Smooth muscle cell (in vitro differentiated cells): Measurements from ENCODE around the gene CLPTM1L. TPM values are rescaled to one million over a fixed set of nuclear protein-coding genes. Genes with fewer than 3 reads are reported as not detected.

Experiments used
- DNase-seq: peaks from one replicate; lab custom pipeline; 2025; ENCODE audit not compliant: unreplicated experiment; lab: John Stamatoyannopoulos, UW
- H2AFZ ChIP-seq: fragments of 200-600 bp; sonication (generic); 2 replicates; pipeline ENCODE4 v1.6.0; 2016; ENCODE audit warnings: antibody characterized with exemption, low read depth, mild to moderate bottlenecking
- H3F3A ChIP-seq: fragments of 200-600 bp; sonication (generic); 2 replicates; pipeline ENCODE4 v1.6.0; 2017; ENCODE audit warnings: antibody characterized with exemption, low read depth
- H3K27ac ChIP-seq: fragments of 200-600 bp; sonication (generic); 2 replicates; pipeline ENCODE4 v1.5.1; 2016; ENCODE audit warnings: low read depth, mild to moderate bottlenecking
- H3K27me3 ChIP-seq: fragments of 200-600 bp; sonication (generic); 2 replicates; pipeline ENCODE4 v1.6.1; 2016; ENCODE audit warnings: low read depth, mild to moderate bottlenecking
- H3K36me3 ChIP-seq: fragments of 200-600 bp; sonication (generic); 2 replicates; pipeline ENCODE4 v1.5.1; 2016; ENCODE audit warnings: low read depth
- H3K4me1 ChIP-seq: fragments of 200-600 bp; sonication (generic); 2 replicates; pipeline ENCODE4 v1.5.1; 2016; ENCODE audit warnings: low read depth
- H3K4me2 ChIP-seq: fragments of 200-600 bp; sonication (generic); 2 replicates; pipeline ENCODE4 v1.6.0; 2016; ENCODE audit warnings: mild to moderate bottlenecking
- H3K4me3 ChIP-seq: fragments of 200-600 bp; sonication (generic); 2 replicates; pipeline ENCODE4 v1.5.1; 2016; ENCODE audit warnings: mild to moderate bottlenecking
- H3K79me2 ChIP-seq: fragments of 200-600 bp; sonication (generic); 2 replicates; pipeline ENCODE4 v1.6.0; 2016; ENCODE audit warnings: low read depth, mild to moderate bottlenecking
- H3K9ac ChIP-seq: fragments of 200-600 bp; sonication (generic); 2 replicates; pipeline ENCODE4 v1.6.0; 2016; ENCODE audit warnings: low read depth
- H3K9me3 ChIP-seq: fragments of 200-600 bp; sonication (generic); replicated peaks from 2 replicates; pipeline ENCODE4 v1.5.1; 2016; ENCODE audit warnings: low read depth
- H4K20me1 ChIP-seq: fragments of 200-600 bp; sonication (generic); 2 replicates; pipeline ENCODE4 v1.6.0; 2016; ENCODE audit warnings: low read depth
- WGBS: methylation state at CpG from one replicate; pipeline ENCODE4 v1.1.7; 2016; ENCODE audit warnings: low lambda C conversion rate; 5-methylcytosine and 5-hydroxymethylcytosine counted together
- polyA plus RNA-seq: library from polyadenylated mRNA; unstranded; fragments of >200 nt; fragmentation: Nextera tagmentation; extraction: Ambion mirVana; gene quantifications from 2 replicates; pipeline ENCODE4 v1.2.1, GENCODE V29; 2016
- total RNA-seq: library from RNA; depleted of rRNA; stranded (reverse); fragments of >200 nt; gene quantifications from 2 replicates; pipeline ENCODE4 v1.2.3, GENCODE V29; 2014
- TF ChIP-seq, protein P1 (sequence below): fragments of 200-600 bp; sonication (generic); IDR thresholded peaks from 2 replicates; pipeline ENCODE4 v1.5.1; 2017; ENCODE audit warnings: borderline replicate concordance, mild to moderate bottlenecking, antibody characterized with exemption; ENCODE audit not compliant: insufficient read depth, poor library complexity, severe bottlenecking

The CLPTM1L gene
- total and polyA plus RNA-seq, 2 experiments from 2014 or later = 125 to 127 TPM

DNA sequence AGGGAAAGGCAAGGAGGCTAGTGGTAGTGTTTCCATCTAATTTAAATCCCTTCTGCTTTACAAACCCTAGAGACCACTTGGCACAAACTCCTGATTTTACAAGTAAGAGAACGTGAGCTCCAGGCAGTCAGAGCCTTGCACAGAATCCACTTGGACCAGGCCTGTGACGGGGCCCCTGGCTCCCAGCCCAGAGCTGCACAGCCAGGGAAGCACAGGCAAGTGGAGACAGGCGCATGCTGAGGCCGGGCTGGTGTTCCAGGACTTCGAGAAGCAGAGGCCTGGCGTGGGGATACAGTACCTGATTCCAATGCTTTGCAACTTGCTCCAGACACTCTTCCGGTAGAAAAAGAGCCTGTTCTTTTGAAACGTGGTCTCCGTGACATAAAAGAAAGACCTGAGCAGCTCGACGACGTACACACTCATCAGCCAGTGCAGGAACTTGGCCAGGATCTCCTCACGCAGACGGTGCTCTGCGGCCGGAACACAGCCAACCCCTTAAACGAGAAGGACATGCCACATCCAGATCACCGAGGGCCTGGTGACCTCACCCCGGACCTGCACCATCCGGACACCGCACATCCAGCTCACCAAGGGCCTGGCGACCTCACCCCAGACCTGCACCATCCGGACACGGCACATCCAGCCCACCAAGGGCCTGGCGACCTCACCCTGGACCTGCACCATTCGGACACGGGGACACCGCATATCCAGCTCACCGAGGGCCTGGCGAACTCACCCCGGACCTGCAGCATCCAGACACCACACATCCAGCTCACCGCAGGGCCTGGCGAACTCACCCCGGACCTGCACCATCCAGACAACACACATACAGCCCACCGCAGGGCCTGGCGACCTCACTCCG is 62.5 kb downstream of the CLPTM1L start:
- Histone ChIP-seq H3K27me3 (no peaks in the 10 kb centered on the region), H3K36me3 (no peaks in the 10 kb centered on the region), H3F3A (no peaks in the 10 kb centered on the region), H3K27ac (no peak overlapping the region), H3K79me2 (no peaks in the 10 kb centered on the region), H2AFZ (no peak overlapping the region), H3K4me3 (no peak overlapping the region), H3K4me1 (no peaks in the 10 kb centered on the region), H4K20me1 (no peaks in the 10 kb centered on the region), H3K4me2 (no peak overlapping the region), H3K9me3 (no peaks in the 10 kb centered on the region), H3K9ac (no peak overlapping the region)
- DNase-seq = no peak
- TF ChIP-seq, protein P1, sequence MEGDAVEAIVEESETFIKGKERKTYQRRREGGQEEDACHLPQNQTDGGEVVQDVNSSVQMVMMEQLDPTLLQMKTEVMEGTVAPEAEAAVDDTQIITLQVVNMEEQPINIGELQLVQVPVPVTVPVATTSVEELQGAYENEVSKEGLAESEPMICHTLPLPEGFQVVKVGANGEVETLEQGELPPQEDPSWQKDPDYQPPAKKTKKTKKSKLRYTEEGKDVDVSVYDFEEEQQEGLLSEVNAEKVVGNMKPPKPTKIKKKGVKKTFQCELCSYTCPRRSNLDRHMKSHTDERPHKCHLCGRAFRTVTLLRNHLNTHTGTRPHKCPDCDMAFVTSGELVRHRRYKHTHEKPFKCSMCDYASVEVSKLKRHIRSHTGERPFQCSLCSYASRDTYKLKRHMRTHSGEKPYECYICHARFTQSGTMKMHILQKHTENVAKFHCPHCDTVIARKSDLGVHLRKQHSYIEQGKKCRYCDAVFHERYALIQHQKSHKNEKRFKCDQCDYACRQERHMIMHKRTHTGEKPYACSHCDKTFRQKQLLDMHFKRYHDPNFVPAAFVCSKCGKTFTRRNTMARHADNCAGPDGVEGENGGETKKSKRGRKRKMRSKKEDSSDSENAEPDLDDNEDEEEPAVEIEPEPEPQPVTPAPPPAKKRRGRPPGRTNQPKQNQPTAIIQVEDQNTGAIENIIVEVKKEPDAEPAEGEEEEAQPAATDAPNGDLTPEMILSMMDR = no peak
- WGBS = 90% methylated on average over 37 of the region's 37 CpGs

DNA sequence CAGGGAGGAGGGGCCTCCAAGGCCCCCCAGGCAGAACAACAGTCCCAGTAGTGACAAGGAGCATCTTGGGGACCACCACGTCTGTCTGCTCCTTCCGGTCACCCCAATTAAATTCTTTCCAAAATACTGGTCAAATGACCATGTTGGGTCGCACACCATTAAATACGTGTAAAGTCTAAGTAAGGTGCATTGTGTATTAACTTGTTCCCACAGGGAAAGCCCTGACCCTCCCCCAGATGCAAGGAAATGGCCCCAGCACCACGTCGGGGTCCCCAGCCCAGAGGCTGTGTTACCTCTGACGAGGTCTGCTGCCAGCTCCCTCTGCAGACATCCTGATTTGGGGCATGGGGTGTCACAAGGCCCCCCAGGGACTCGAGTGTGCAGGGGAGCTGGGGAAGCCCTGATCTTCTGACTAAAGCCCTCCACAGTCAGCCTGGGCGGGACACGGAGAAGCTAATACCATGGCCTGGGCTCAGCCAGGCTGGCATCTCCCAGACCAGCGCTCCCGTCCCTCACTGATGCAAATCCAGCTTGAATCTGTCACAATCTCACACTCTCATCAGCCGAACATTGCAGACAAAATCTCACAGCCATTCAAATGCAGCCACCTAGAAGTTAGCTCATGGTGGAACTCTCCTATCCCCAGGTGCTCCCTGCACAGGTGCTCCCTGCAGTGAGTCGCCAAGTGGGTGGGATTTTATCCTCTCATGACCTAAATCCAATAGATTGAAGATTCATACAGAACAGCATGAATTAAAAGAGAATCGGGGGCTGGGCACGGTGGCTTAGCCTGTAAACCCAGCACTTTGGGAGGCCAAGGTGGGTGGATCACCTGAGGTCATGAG is 63.6 kb downstream of the CLPTM1L start:
- Histone ChIP-seq H3K9ac (no peak overlapping the region), H3K9me3 (no peaks in the 10 kb centered on the region), H3K79me2 (no peaks in the 10 kb centered on the region), H2AFZ (no peak overlapping the region), H3K36me3 (no peaks in the 10 kb centered on the region), H4K20me1 (no peaks in the 10 kb centered on the region), H3K4me2 (no peak overlapping the region), H3K4me3 (no peak overlapping the region), H3F3A (no peaks in the 10 kb centered on the region), H3K27me3 (no peaks in the 10 kb centered on the region), H3K27ac (no peak overlapping the region), H3K4me1 (no peaks in the 10 kb centered on the region)
- TF ChIP-seq, protein P1 = no peak
- DNase-seq = no peak
- WGBS = 92% methylated on average over 16 of the region's 16 CpGs

DNA sequence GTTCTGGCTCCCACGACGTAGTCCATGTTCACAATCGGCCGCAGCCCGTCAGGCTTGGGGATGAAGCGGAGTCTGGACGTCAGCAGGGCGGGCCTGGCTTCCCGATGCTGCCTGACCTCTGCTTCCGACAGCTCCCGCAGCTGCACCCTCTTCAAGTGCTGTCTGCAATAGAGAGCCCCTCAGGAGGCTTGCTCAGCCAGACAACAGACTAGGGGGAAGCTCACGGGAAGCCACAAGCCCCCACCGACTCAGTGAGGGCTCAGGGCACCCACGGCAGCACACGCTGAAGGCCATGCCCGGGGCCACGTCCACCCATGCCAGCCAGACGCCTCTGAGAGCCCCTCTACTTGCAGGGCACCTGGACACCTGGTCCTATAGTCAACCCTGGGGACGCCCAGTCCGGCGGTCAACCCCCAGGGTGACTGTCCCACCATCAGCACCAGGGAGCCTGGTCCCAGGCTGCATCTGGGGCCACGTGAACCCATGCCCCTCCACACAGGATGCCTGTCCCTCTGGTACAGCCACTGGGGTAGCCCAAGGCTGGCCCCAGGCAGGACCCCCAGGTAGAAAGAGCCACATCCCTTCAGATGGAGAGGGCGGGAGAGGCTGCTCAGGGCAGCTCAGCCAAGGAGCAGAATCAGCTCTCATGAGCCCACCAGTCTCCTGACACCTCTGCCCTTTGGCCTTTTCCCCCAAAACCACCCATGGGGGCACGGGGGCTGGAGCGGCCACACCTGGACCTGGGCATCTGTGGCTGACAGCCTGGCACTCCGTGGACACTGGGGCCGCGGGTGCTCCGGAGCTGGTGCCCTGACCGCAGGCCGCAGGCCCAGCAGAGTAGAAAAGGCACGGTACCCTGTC is 64.5 kb downstream of the CLPTM1L start:
- H4K20me1 ChIP-seq = no peaks in the 10 kb centered on the region
- no peaks in the 10 kb centered on the region for H3F3A ChIP-seq
- no peaks in the 10 kb centered on the region for H3K9me3 ChIP-seq
- no peak overlapping the region for H3K4me2 ChIP-seq
- H3K27ac ChIP-seq = no peak overlapping the region
- no peak overlapping the region for H2AFZ ChIP-seq
- WGBS = 95% methylated on average over 32 of the region's 32 CpGs
- H3K4me1 ChIP-seq = no peaks in the 10 kb centered on the region
- no peaks in the 10 kb centered on the region for H3K36me3 ChIP-seq
- H3K9ac ChIP-seq = no peak overlapping the region
- H3K79me2 ChIP-seq = no peaks in the 10 kb centered on the region
- no peak for DNase-seq
- H3K27me3 ChIP-seq = no peaks in the 10 kb centered on the region
- H3K4me3 ChIP-seq = no peak overlapping the region
- TF ChIP-seq, protein P1 = no peak
